K562 (cell line): Measurements from ENCODE around the gene CD22. TPM values are rescaled to one million over a fixed set of nuclear protein-coding genes. Genes with fewer than 3 reads are reported as not detected.
A peak's percentile ranks its signal among the peaks of the same experiment; 100 is the strongest.

Experiments
- CTBP1 ChIP-seq: fragments of 450-650 bp; IDR thresholded peaks from 2 replicates; pipeline ENCODE4 v1.6.1; 2016; ENCODE audit warnings: borderline replicate concordance
- DLX4 ChIP-seq: fragments of 250-450 bp; sonication (Bioruptor Pico); IDR thresholded peaks from 2 replicates; pipeline ENCODE4 v1.6.1; 2021; ENCODE audit warnings: mild to moderate bottlenecking
- ESRRA ChIP-seq: fragments of 450-650 bp; IDR thresholded peaks from 2 replicates; pipeline ENCODE4 v1.6.1; 2014; ENCODE audit warnings: low read depth, mild to moderate bottlenecking, moderate library complexity, borderline replicate concordance
- NRF1 ChIP-seq, 2 experiments: fragments of 450-650 bp; IDR thresholded peaks in 1 of 2; conservative IDR thresholded peaks in 1 of 2; 2 replicates each; pipeline ENCODE4 v1.6.1; 2014; ENCODE audit warnings: mild to moderate bottlenecking in 2 of 2
- PML ChIP-seq: IDR thresholded peaks from 2 replicates; pipeline ENCODE4 v1.6.1; 2012; ENCODE audit warnings: low read length, inconsistent platforms
- TRIM24 ChIP-seq, 2 experiments: fragments of 450-650 bp; IDR thresholded peaks; 2 replicates each; pipeline ENCODE4 v1.6.1; 2016
- ZNF79 ChIP-seq: fragments of 250-450 bp; sonication (Bioruptor Pico); IDR thresholded peaks from 2 replicates; pipeline ENCODE4 v1.4.0; 2020; ENCODE audit warnings: low read depth, mild to moderate bottlenecking, moderate library complexity
- polyA plus RNA-seq, 8 experiments: library from polyadenylated mRNA; depleted of rRNA in 4 of 8; stranded (reverse) in 5 of 8; unstranded in 3 of 8; fragments of >200 nt; fragmentation: Nextera tagmentation in 2 of 8; fragmentation: Illumina TruSeq in 1 of 8; extraction: Ambion mirVana in 2 of 8; extraction: Trizol in 1 of 8; gene quantifications; 2 replicates each; pipeline versions ENCODE4 v1.2.1 to v1.2.3, GENCODE V29; 2011 to 2014; ENCODE audit warnings: inconsistent platforms in 1 of 8, missing spikeins in 1 of 8
- total RNA-seq, 7 experiments: library from RNA; depleted of rRNA in 6 of 7; stranded (reverse); fragments of >200 nt in 6 of 7; fragmentation: Illumina TruSeq in 2 of 7; extraction: Trizol in 2 of 7; gene quantifications; 2 replicates each; pipeline versions ENCODE4 v1.2.1 to v1.2.3, GENCODE V29; 2011 to 2021; ENCODE audit warnings: low replicate concordance in 1 of 7
- TF ChIP-seq, protein P1 (sequence below), 2 experiments: fragments of 450-650 bp; IDR thresholded peaks; 2 replicates each; pipeline ENCODE4 v1.6.1; 2018; ENCODE audit warnings: mild to moderate bottlenecking in 2 of 2, low read depth in 1 of 2; ENCODE audit not compliant: partially characterized antibody in 2 of 2

The CD22 gene
- total and polyA plus RNA-seq, 9 of the 15 experiments (the other 6 are each of a cell fraction or from before 2014, with no cell fraction given): 0.29 to 5.0 (median 3.5) TPM

DNA sequence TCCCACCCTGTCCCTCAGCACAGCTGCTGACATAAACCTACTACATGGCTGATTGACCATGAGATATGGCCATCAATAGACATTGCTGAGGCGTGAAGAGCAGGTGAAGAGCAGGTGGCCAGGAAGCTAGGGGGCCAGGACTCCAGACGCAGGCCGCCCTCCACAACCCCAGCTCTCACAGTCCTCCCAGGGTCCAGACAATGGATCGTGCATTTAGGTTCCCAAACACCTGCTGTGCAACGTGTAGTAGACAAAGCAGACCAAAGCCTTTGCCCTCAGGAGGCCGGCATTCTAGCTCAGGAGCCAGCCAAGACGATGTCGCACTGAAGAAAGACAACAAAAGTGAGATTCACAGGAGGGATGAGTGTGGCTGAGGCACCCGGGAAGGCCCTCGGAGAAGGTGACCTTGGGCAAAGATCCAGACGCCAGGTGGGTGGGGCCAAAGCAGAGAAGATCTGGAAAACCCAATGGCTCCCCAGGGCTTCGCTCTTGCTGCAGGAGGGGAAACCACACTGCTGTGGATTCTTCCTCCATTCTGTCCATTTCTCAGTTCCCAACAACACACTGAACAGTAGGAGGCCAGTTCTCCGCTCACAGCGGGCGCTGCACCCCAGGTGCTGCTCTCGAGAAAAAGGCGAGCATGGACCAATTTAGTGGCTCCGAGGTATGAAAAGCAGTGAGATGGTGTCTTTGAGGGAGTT is 20.1 kb downstream of the CD22 start (continued):
- TF ChIP-seq NRF1 (conservative IDR thresholded peaks at IDR 0.05 in 1 of 2, IDR thresholded peaks at IDR 0.05 in 1 of 2): no peak
- TF ChIP-seq CTBP1: peak; percentile 33; the same call in 1 of the 2 replicates
- 0 out of 4 replicates have a peak, but pooled peaks of 1 of the 2 experiments have one; percentile 14 for TF ChIP-seq TRIM24 (IDR thresholded peaks at IDR 0.05)
- TF ChIP-seq PML: no peak
- no peak for TF ChIP-seq DLX4 (CRISPR knock-in tag)
- no peak for TF ChIP-seq ZNF79 (CRISPR knock-in tag)
- TF ChIP-seq, protein P1, sequence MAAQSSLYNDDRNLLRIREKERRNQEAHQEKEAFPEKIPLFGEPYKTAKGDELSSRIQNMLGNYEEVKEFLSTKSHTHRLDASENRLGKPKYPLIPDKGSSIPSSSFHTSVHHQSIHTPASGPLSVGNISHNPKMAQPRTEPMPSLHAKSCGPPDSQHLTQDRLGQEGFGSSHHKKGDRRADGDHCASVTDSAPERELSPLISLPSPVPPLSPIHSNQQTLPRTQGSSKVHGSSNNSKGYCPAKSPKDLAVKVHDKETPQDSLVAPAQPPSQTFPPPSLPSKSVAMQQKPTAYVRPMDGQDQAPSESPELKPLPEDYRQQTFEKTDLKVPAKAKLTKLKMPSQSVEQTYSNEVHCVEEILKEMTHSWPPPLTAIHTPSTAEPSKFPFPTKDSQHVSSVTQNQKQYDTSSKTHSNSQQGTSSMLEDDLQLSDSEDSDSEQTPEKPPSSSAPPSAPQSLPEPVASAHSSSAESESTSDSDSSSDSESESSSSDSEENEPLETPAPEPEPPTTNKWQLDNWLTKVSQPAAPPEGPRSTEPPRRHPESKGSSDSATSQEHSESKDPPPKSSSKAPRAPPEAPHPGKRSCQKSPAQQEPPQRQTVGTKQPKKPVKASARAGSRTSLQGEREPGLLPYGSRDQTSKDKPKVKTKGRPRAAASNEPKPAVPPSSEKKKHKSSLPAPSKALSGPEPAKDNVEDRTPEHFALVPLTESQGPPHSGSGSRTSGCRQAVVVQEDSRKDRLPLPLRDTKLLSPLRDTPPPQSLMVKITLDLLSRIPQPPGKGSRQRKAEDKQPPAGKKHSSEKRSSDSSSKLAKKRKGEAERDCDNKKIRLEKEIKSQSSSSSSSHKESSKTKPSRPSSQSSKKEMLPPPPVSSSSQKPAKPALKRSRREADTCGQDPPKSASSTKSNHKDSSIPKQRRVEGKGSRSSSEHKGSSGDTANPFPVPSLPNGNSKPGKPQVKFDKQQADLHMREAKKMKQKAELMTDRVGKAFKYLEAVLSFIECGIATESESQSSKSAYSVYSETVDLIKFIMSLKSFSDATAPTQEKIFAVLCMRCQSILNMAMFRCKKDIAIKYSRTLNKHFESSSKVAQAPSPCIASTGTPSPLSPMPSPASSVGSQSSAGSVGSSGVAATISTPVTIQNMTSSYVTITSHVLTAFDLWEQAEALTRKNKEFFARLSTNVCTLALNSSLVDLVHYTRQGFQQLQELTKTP (IDR thresholded peaks at IDR 0.05; ENCODE audit: low read depth in 1 of 2, partially characterized antibody in 2 of 2): no peak
- 0 out of 2 replicates have a peak, but pooled peaks have one; percentile 18 for TF ChIP-seq ESRRA
